ENCODE measurements around the gene CIROP. TPM values are rescaled to one million over a fixed set of nuclear protein-coding genes. Genes with fewer than 3 reads are reported as not detected.

The CIROP gene
- total and polyA plus RNA-seq, 11 donors: not detected

- WGBS, 4 donors: 9 to 13% (median 11%) methylated on average over 10 of the region's 10 CpGs
- Histone ChIP-seq H3K27me3 (no peaks in the 10 kb centered on the region), H3K4me1 (peaks cover 5 to 45% (median 30%) of the 10 kb centered on the region in 12 donors), H3K9me3 (no peaks in the 10 kb centered on the region), H3K4me3 (peak overlapping the region; percentile 31 to 72 (median 67)), H3K36me3 (peaks cover 0 to 77% (median 65%) of the 10 kb centered on the region in 9 donors), H3K27ac (peak overlapping the region in 10 of 12 donors; percentile 70 to 90 (median 86))
- ATAC-seq: no peak
- TF ChIP-seq POLR2A (IDR thresholded peaks at IDR 0.05) (no peak), CTCF (IDR thresholded peaks at IDR 0.05) (no peak)
- DNase-seq: no peak
- intact Hi-C loops (cut with DNase I): loop anchor here in 5 of 10 donors (5.0 kb wide), 2 partner anchors 37 to 42 kb away; no protein-coding TSS in a partner anchor
Measured at GRCh38 chr14:23070262-23071129, 34.3 kb downstream of the CIROP start.

- H3K4me1 ChIP-seq: peaks cover 5 to 45% (median 30%) of the 10 kb centered on the region in 12 donors
- H3K36me3 ChIP-seq: peaks cover 0 to 77% (median 65%) of the 10 kb centered on the region in 9 donors
- no peaks in the 10 kb centered on the region for H3K27me3 ChIP-seq
- no peak overlapping the region for H3K4me3 ChIP-seq
- intact Hi-C loops (cut with DNase I): loop anchor here in 1 of 10 donors (2.0 kb wide), 1 partner anchor 39 kb away; no protein-coding TSS in a partner anchor
- TF ChIP-seq CTCF (IDR thresholded peaks at IDR 0.05): no peak
- no peak for TF ChIP-seq POLR2A (IDR thresholded peaks at IDR 0.05)
- no peaks in the 10 kb centered on the region for H3K9me3 ChIP-seq
- ATAC-seq (no peak), DNase-seq (no peak)
- peak overlapping the region in 1 of 12 donors; percentile 15 for H3K27ac ChIP-seq
- WGBS, 4 donors: 82 to 87% (median 86%) methylated on average over 4 of the region's 4 CpGs
Measured at GRCh38 chr14:23069413-23069806, 35.4 kb downstream of the CIROP start.

- peak; percentile 93 to 99 (median 96) for TF ChIP-seq CTCF (IDR thresholded peaks at IDR 0.05)
- no peak for TF ChIP-seq POLR2A (IDR thresholded peaks at IDR 0.05)
- Histone ChIP-seq H3K36me3 (peaks cover 0 to 77% (median 65%) of the 10 kb centered on the region in 9 donors), H3K27ac (peak overlapping the region in 2 of 12 donors; percentile 10 to 29), H3K4me3 (no peak overlapping the region), H3K9me3 (no peaks in the 10 kb centered on the region), H3K4me1 (peaks cover 5 to 45% (median 30%) of the 10 kb centered on the region in 12 donors), H3K27me3 (no peaks in the 10 kb centered on the region)
- DNase-seq: peak in 4 of 5 donors; percentile 70 to 83 (median 75)
- intact Hi-C loops (cut with DNase I): loop anchor here in 1 of 10 donors (2.0 kb wide), 1 partner anchor 40 kb away; no protein-coding TSS in a partner anchor
- ATAC-seq: peak; percentile 35 to 68 (median 65)
- WGBS, 4 donors: 29 to 31% (median 30%) methylated on average over 8 of the region's 8 CpGs
Measured at GRCh38 chr14:23068789-23069412, 35.9 kb downstream of the CIROP start.

Measured in heart left ventricle (tissue), 16 donors.